Stimulated activated CD4-positive, alpha-beta T cell treated with anti-CD3 and anti-CD28 coated beads, Interleukin-2, amount 100 ng/mL, for 48 hours (primary cell): ENCODE results near the gene SASS6.
"Not testable (repeated sequence)": the region's sequence is repeated elsewhere in the genome, so short reads cannot be mapped to it uniquely, and the experiment has no call there.

Experiments used
- DNase-seq, 2 donors: peaks; one replicate each; pipeline ENCODE4 v3.0.0-alpha.2; 2020

Gene SASS6

GRCh38 chr1:100101564-100101963 lies 31.2 kb downstream of the SASS6 start:
- DNase-seq: no peak

DNA sequence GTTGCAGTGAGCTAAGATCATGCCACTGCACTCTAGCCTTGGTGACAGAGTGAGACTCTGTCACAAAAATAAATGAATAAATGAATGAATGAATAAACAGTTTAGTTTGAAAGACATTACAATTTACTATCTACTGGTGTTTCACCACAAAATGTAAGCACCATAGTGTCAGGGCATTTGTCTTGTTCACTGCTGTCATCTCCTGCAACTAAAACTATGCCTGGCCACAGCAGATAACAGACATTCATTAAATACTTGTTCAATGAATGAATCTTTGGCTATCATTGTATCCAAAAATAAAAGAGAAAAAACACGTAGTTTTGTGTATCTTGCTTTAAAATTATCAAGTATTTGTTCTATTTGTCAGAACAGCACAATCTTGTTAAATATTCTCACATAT lies 32.5 kb downstream of the SASS6 start:
- no peak for DNase-seq

GRCh38 chr1:100090471-100090870 lies 42.3 kb downstream of the SASS6 start:
- DNase-seq: no peak

GRCh38 chr1:100089082-100089481 lies 43.6 kb downstream of the SASS6 start:
- no peak for DNase-seq

DNA sequence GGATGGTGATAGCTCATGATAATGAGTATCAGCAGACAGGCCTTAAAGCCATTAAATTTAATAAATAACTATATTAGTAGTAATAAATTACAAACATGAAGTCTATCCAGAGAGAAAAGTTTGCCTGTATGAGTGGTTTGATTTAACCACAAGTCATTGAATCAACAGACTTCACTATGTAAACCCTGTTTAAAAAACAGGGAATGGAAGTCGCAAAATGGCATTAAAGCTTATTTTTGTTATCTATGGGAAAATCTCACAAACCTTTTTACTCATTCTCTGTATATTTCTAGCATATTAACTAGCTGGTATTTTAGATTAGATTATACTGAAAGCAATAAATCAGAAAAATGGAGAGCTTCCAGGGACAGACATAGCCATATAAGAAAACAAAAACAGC lies 45.3 kb downstream of the SASS6 start:
- DNase-seq: no peak

- no peak for DNase-seq
Observed at GRCh38 chr1:100080331-100080730, 52.4 kb downstream of the SASS6 start.

DNA sequence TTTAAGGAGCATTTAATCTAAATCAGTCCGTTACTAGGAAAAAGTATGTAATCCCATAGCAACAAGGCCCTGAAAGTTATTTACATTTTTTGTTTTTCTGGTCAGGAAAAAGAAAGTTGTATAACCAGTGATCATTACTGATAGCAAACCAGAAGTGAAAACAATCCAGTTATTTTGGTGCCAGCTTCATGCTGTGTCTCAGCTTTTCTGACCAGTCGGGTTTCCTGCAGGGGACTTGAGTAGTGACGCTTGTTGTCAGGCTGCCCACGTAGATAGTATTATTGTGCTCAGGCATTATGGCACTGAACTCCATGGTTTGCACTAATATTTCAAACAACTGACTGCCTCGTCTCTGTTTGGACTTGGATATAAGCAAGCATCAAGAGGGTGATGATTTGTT lies 55.2 kb downstream of the SASS6 start:
- DNase-seq: no peak

DNA sequence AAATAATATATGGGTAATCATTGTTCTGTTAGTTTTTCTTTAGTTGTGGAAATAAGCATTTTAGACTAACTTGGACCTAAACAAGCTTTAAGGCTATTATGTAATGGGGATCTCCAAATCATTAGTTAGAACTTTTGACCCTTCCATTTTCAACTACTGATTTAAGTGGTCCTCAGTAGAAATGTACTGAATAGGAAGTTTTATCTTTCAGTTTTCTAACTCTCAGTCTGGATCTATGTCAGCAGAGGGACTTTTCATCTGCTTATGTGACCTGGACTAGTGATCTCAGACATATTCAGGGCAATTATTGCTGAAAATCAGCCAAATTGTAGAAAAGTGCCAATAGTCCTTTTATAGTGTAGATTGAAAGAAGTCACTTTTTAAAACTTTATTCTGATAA lies 56.0 kb downstream of the SASS6 start:
- DNase-seq: no peak

- no peak for DNase-seq
Observed at GRCh38 chr1:100076319-100076718, 56.4 kb downstream of the SASS6 start.

DNA sequence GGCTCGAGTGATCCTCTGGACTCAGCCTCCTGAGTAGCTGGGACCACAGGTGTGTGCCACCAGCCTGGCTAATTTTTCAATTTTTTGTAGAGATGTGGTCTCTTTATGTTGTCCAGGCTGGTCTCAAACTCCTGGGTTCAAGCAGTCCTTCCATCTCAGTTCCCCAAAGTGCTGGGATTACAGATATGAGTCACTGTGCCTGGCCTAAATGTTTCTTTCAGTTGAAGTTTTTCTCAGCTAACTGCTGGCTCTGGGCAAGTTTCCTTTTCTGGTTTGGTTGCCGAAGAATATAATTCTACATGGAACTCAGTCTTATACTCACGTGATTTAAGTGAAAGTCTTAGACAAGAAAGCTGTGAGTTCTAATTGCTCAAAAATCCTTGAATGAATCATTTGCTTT lies 57.0 kb downstream of the SASS6 start:
- no peak for DNase-seq

DNA sequence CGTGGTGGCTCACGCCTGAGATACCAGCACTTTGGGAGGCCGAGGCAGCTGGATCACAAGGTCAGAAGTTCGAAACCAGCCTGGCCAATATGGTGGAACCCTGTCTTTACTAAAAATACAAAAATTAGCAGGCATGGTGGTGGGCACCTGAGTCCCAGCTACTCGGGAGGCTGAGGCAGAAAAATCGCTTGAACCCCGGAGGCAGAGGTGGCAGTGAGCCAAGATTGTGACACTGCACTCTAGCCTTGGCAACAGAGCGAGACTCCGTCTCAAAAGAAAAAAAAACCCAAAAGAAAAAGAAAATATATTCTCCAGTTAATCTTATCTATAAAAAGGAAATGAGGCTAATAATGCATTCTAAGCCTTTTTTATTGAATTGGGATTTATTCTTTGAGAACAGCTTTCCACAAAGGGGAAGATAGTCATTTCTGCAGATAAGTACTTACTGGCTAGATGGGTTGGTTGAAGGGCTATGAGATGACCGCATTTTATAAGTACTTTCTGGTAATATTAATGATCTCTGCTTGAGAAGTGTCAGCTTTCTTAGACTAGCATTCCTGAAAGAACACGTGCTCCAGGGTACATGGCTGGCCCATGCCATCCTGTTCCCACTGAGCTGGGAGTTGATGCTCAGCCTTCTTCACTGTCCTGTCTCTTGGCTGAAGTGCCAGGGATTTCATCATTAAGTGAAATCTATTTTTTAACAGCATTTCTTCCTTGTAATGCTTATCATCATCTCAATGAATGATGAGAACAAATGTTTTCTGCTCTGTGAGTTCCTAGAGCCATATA lies 57.9 kb downstream of the SASS6 start:
- DNase-seq: no peak

DNA sequence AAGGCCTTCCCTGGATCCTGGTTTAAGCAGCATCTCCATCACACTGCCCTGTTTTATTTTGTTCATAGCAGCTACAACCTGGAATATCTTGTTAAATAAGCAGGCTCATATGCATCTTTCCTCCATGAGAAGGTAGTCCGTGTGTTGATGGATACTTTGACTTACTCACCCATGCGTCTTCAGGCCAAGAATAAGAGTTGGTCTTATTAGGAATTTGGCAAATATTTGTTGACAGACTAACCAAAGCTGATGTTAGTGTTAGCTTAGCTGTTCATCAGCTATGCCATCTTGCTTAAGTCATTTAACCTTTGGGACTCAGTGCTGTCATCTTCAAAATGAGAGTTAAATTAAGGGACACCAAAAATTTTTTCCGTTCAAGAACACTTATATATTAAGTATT lies 59.2 kb downstream of the SASS6 start:
- DNase-seq: no peak

GRCh38 chr1:100070201-100070939 lies 62.4 kb downstream of the SASS6 start:
- DNase-seq: no peak

DNA sequence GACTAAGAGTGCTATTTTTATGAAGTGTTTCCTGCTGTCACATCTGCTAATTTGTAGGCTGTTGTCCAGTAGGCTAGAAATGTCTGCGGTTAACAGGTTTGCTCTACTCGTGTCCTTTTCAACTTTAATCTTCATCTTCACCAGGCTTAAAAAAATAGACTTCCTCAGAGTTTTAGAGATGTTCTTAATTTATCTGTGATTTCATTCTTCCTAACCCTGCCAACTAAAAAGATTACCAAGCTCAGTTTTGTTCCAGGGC lies 66.8 kb downstream of the SASS6 start:
- DNase-seq: no peak

GRCh38 chr1:100065183-100065968 lies 67.4 kb downstream of the SASS6 start:
- DNase-seq: no peak

DNA sequence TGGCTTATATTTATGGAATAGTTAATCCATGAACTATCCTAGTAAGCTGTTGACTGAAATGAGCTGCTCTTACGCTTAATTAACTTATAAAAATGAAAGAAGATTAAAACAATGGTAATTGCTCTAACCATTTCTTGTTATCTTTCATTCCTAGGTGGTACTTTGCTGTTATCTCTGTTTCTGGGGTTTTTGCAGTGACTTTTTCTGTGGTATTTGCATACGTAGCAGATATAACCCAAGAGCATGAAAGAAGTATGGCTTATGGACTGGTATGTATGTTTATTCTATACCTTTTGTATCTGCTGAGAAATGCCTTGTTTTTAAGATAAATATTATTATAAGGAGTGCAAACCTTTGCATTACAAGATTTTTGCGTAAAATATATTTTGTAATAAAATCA lies 71.0 kb downstream of the SASS6 start:
- DNase-seq: no peak

GRCh38 chr1:100053727-100054126 lies 79.0 kb downstream of the SASS6 start:
- DNase-seq: no peak

- no peak for DNase-seq
Observed at GRCh38 chr1:100053119-100053518, 79.6 kb downstream of the SASS6 start.

DNA sequence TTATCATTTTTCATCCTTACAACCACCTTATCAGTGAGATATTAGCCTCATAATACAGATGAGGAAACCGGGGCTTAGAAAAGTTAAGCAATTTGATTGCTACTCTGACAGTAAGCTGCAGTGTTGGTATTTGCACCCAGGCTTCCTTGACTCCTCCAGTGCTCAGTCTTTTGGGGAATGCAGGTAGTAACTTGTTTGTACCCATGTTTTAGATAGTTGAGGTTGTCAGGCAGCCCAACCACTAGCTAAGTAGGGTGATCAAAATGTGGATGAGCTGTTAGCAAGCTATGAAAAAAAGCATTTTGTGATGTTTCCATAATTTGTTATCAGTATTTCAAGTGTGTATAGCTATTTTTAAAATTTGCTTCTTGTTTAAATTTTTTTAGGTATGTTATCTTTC lies 80.8 kb downstream of the SASS6 start:
- no peak for DNase-seq

DNA sequence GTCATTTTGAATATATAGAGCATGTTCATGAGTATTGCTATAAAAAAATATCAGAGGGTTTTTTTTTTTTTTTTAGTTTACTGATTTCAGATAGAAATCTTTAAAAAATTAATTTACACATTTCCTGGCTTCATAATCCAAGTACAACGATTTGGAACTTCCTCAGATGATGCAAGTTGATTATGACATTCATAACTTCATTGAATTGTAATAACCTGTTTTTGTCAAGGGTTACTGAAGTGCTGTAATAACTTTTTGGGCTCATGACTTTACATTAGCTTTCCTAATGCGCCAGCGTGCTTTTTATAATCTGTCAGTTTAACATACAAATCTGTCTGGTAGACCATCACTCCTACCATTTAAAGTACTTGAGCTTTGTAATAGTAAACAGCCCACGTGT lies 81.3 kb downstream of the SASS6 start:
- DNase-seq: no peak

DNA sequence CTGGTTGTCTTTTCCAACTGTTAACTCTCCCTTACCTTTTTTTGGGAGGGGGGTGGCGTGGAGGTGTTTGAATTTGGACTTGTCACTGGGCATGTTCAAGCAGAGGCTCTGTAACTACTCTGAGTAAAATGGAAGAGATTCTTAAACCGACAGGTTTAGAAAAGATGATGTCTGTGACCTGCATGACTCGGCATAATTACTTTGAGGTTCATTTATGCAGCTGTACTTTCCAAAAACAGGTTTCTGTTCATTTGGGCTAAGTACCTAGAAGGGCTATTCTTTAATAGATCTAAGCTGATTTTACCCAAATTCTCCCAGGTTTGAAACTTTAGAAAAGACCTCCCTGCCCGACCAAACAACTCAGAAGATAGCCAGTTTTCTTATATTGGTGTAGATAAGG lies 82.6 kb downstream of the SASS6 start:
- DNase-seq: no peak

- DNase-seq: not testable (repeated sequence)
Observed at GRCh38 chr1:100047235-100047708, 85.5 kb downstream of the SASS6 start.

DNA sequence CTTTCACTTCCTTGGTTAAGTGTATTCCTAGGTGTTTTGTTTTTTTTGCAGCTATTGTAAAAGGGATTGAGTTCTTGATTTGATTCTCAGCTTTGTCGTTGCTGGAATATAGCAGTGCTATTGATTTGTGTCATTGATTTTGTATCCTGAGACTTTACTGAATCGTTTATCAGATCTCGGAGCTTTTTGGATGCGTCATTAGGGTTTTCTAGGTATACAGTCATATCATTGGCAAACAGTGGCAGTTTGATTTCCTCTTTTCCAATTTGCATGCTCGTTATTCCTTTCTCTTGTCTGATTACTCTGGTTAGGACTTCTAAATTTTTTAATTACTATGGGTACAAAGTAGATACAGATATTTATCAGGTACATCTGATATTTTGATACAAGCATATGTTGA lies 87.5 kb downstream of the SASS6 start:
- DNase-seq: no peak

GRCh38 chr1:100039591-100039990 lies 93.1 kb downstream of the SASS6 start:
- no peak for DNase-seq
